ENCODE results near the gene PACRGL.

Gene PACRGL

GRCh38 chr4:20700007-20700761 lies at the start of gene PACRGL:
Gene PACRGL (plus strand): TSS chr4:20700458. CDS start chr4:20704482, 4,024 bp downstream.
- DNase-seq (ENCODE audit: low spot score), result peak; percentile 90
- peak; percentile 72 for FAIRE-seq

- no peak for DNase-seq (ENCODE audit: low spot score)
- no peak for FAIRE-seq
These were observed 47.9 kb upstream of the PACRGL start for GRCh38 chr4:20652226-20652885.

GRCh38 chr4:20658456-20658855 lies 41.8 kb upstream of the PACRGL start:
- DNase-seq (ENCODE audit: low spot score), result no peak
- no peak for FAIRE-seq

GRCh38 chr4:20662851-20663250 lies 37.4 kb upstream of the PACRGL start:
- peak; percentile 31 for FAIRE-seq

GRCh38 chr4:20666012-20666860 lies 34.0 kb upstream of the PACRGL start:
- no peak for FAIRE-seq

More at GRCh38 chr4:20662851-20663250, 37.4 kb upstream of the PACRGL start:
- DNase-seq (ENCODE audit: low spot score), result peak; percentile 15

GRCh38 chr4:20672262-20672661 lies 28.0 kb upstream of the PACRGL start:
- FAIRE-seq, result no peak

More at GRCh38 chr4:20666012-20666860, 34.0 kb upstream of the PACRGL start:
- no peak for DNase-seq (ENCODE audit: low spot score)

GRCh38 chr4:20675786-20676185 lies 24.5 kb upstream of the PACRGL start:
- FAIRE-seq, result no peak
- DNase-seq (ENCODE audit: low spot score), result no peak

More at GRCh38 chr4:20672262-20672661, 28.0 kb upstream of the PACRGL start:
- DNase-seq (ENCODE audit: low spot score), result no peak

- FAIRE-seq (no peak), DNase-seq (ENCODE audit: low spot score) (no peak)
These were observed 23.6 kb upstream of the PACRGL start for GRCh38 chr4:20676501-20677197.

- FAIRE-seq, result no peak
- no peak for DNase-seq (ENCODE audit: low spot score)
These were observed 21.9 kb upstream of the PACRGL start for GRCh38 chr4:20678400-20678799.

GRCh38 chr4:20679951-20680350 lies 20.3 kb upstream of the PACRGL start:
- DNase-seq (ENCODE audit: low spot score), result no peak
- no peak for FAIRE-seq

- DNase-seq (ENCODE audit: low spot score) (no peak), FAIRE-seq (no peak)
These were observed 19.5 kb upstream of the PACRGL start for GRCh38 chr4:20680736-20681135.

GRCh38 chr4:20681271-20681670 lies 19.0 kb upstream of the PACRGL start:
- FAIRE-seq, result no peak
- DNase-seq (ENCODE audit: low spot score), result no peak

- FAIRE-seq (no peak), DNase-seq (ENCODE audit: low spot score) (no peak)
These were observed 17.4 kb upstream of the PACRGL start for GRCh38 chr4:20682853-20683252.

GRCh38 chr4:20683766-20684165 lies 16.5 kb upstream of the PACRGL start:
- no peak for FAIRE-seq

GRCh38 chr4:20684852-20685763 lies 15.2 kb upstream of the PACRGL start:
- DNase-seq (ENCODE audit: low spot score) (peak; percentile 26), FAIRE-seq (peak; percentile 92)

More at GRCh38 chr4:20683766-20684165, 16.5 kb upstream of the PACRGL start:
- no peak for DNase-seq (ENCODE audit: low spot score)

GRCh38 chr4:20687864-20688263 lies 12.4 kb upstream of the PACRGL start:
- peak; percentile 98 for FAIRE-seq

GRCh38 chr4:20696815-20697214 lies 3.4 kb upstream of the PACRGL start:
- no peak for FAIRE-seq
- no peak for DNase-seq (ENCODE audit: low spot score)

More at GRCh38 chr4:20687864-20688263, 12.4 kb upstream of the PACRGL start:
- DNase-seq (ENCODE audit: low spot score), result peak; percentile 94

GRCh38 chr4:20698382-20698781 lies 1.9 kb upstream of the PACRGL start:
- FAIRE-seq, result no peak
- no peak for DNase-seq (ENCODE audit: low spot score)

GRCh38 chr4:20698820-20699219 lies 1.4 kb upstream of the PACRGL start:
- no peak for FAIRE-seq
- DNase-seq (ENCODE audit: low spot score), result no peak

- no peak for FAIRE-seq
These were observed 11.1 kb downstream of the PACRGL start for GRCh38 chr4:20711335-20711734.

More at GRCh38 chr4:20711335-20711734, 11.1 kb downstream of the PACRGL start:
- DNase-seq (ENCODE audit: low spot score), result no peak
